RWPE1 (cell line): ENCODE measurements around the gene CLPTM1L.

Experiments used
- CTCF ChIA-PET: fragments of 350-600 bp; sonication (Branson Sonifier 250); formaldehyde crosslinking; extraction: SDS; loops from one replicate; lab custom pipeline; 2021; lab: Yijun Ruan, JAX
- POLR2A ChIA-PET: fragments of 400-600 bp; formaldehyde crosslinking; extraction: SDS; loops from one replicate; lab custom pipeline; 2020; ENCODE audit warnings: antibody characterized with exemption; ENCODE audit not compliant: low non-redundant PET; lab: Yijun Ruan, JAX
- DNase-seq: peaks from one replicate; pipeline ENCODE4 v3.0.0; 2012; ENCODE audit warnings: low spot score
- H3K27ac ChIP-seq: fragments of 450-650 bp; 2 replicates; pipeline ENCODE4 v1.5.1; 2017
- CTCF ChIP-seq: fragments of 450-650 bp; conservative IDR thresholded peaks from 2 replicates; pipeline ENCODE4 v1.5.1; 2017; ENCODE audit warnings: low read depth, mild to moderate bottlenecking

The CLPTM1L gene

GRCh38 chr5:1381370-1382247 is 36.7 kb upstream of the CLPTM1L start:
- ChIA-PET POLR2A (no interaction called here), CTCF (interaction anchor here (0.9 to 1.2 kb wide), 2 partner anchors 220 to 272 kb away, joined by 3 to 4 read pairs; no protein-coding TSS in a partner anchor)
- no peak overlapping the region for H3K27ac ChIP-seq
- DNase-seq, result no peak
- TF ChIP-seq CTCF, result no peak

- DNase-seq, result no peak
- no peak for TF ChIP-seq CTCF
- no peak overlapping the region for H3K27ac ChIP-seq
- CTCF ChIA-PET, result interaction anchor here (0.5 to 1.6 kb wide), 12 partner anchors 14 to 547 kb away, joined by 3 to 7 read pairs (median 4); no protein-coding TSS in a partner anchor
- POLR2A ChIA-PET, result no interaction called here
Measured at GRCh38 chr5:1380910-1381309, 36.0 kb upstream of the CLPTM1L start.

- H3K27ac ChIP-seq, result no peak overlapping the region
- CTCF ChIA-PET, result interaction anchor here (0.5 to 1.6 kb wide), 15 partner anchors 15 to 548 kb away, joined by 3 to 7 read pairs (median 4); no protein-coding TSS in a partner anchor
- POLR2A ChIA-PET, result no interaction called here
- DNase-seq, result no peak
- TF ChIP-seq CTCF, result peak; percentile 80
Measured at GRCh38 chr5:1380011-1380817, 35.3 kb upstream of the CLPTM1L start.

- CTCF ChIA-PET, result interaction anchor here (1.6 kb wide), 1 partner anchor 266 kb away, joined by 3 read pairs; no protein-coding TSS in a partner anchor
Measured at GRCh38 chr5:1378866-1379659, 34.2 kb upstream of the CLPTM1L start.

DNA sequence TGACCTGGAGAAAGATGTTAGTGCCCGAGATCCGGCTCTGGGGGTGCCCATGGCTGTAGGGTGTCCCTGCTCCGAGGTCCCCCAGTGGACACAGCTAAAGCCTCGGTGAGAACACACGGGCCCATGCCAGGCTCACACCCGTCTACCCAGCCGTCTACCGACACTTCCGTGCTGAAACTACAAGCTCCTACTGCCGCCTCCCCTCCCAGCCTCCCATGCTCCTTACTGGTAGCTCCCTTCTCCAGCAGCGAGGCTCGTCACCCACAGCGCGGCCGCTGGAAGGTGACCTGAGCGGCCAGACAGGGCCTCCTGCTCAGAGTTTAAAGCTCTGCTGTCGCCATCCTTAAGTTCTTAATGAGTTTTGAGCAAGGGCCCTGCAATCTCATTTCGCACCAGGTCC is 33.2 kb upstream of the CLPTM1L start:
- CTCF ChIA-PET, result no interaction called here
- no peak overlapping the region for H3K27ac ChIP-seq
- POLR2A ChIA-PET, result no interaction called here
- DNase-seq, result no peak
- no peak for TF ChIP-seq CTCF

More at GRCh38 chr5:1378866-1379659, 34.2 kb upstream of the CLPTM1L start:
- no peak for DNase-seq
- no peak overlapping the region for H3K27ac ChIP-seq
- TF ChIP-seq CTCF, result no peak
- POLR2A ChIA-PET, result no interaction called here
